ENCODE results near the gene RNASE13. TPM values are rescaled to one million over a fixed set of nuclear protein-coding genes. Genes with fewer than 3 reads are reported as not detected.
A peak's percentile ranks its signal among the peaks of the same experiment; 100 is the strongest.

Gene RNASE13
- polyA plus RNA-seq, 1 donor: 0.09 TPM

DNA sequence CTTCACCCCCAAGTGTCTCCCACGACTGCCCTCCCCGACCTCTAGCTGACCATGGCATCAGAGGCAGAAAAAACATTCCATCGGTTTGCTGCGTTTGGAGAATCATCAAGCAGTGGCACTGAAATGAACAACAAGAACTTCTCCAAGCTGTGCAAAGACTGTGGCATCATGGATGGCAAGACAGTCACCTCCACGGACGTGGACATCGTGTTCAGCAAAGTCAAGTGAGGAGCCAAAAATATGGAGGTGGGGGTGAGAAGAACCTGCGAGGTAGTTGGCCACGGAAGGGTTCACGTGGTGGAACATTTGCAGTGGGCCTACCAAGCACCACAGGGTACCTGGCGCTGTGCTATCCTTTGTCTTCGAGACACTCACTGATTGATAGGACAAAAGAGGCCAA is 4.1 kb downstream of the RNASE13 start:
- WGBS (ENCODE audit: insufficient coverage, low lambda C conversion rate): no CpG with 5 or more reads among the region's 12 CpGs
- H3K27me3 ChIP-seq (ENCODE audit: control insufficient read depth, insufficient read depth, low read length): no peaks in the 10 kb centered on the region
- H3K27ac ChIP-seq (ENCODE audit: low read length): no peak overlapping the region
- no peak overlapping the region for H3K4me3 ChIP-seq (ENCODE audit: low read length)
- no peak for DNase-seq
- H3K4me1 ChIP-seq (ENCODE audit: control insufficient read depth, insufficient read depth, low read length): peaks cover 4% of the 10 kb centered on the region
- no peaks in the 10 kb centered on the region for H3K36me3 ChIP-seq (ENCODE audit: control insufficient read depth, insufficient read depth, low read length)
- H3K9me3 ChIP-seq (ENCODE audit: control insufficient read depth, low read depth, low read length): no peaks in the 10 kb centered on the region

DNA sequence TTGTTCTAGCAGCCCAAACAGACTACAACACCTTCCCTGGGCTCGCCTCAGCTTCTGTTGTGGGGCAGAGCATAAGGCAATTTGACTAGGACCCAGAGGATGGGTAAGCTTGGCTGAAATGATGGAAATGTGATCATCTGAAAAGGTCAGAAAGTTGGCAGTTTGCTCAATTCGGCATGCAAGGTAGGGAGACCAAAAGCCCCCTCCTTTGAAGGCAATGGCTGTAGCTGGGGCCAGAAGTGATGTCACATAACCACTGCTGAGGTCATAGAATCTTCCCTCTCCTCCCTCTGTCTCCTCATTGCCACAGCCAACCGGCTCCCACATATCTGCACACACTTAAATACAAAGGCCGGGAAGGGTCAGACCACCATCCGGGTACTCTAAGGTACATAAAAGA is 4.7 kb downstream of the RNASE13 start, which contains the start of gene TPPP2:
Gene TPPP2, plus strand, starts transcription at position 301 of the 400 bp plus-strand sequence. CDS start 365 bp downstream, outside the sequence.
- 100% methylated on average over 1 of the region's 5 CpGs for WGBS (ENCODE audit: insufficient coverage, low lambda C conversion rate)
- H3K4me3 ChIP-seq (ENCODE audit: low read length): no peak within 1 kb of the TSS
- no peak within 1 kb of the TSS for H3K27ac ChIP-seq (ENCODE audit: low read length)
- H3K36me3 ChIP-seq (ENCODE audit: control insufficient read depth, insufficient read depth, low read length): no peaks in the 10 kb centered on the region
- no peak for DNase-seq
- peaks cover 4% of the 10 kb centered on the region for H3K4me1 ChIP-seq (ENCODE audit: control insufficient read depth, insufficient read depth, low read length)
- no peaks in the 10 kb centered on the region for H3K27me3 ChIP-seq (ENCODE audit: control insufficient read depth, insufficient read depth, low read length)
- no peaks in the 10 kb centered on the region for H3K9me3 ChIP-seq (ENCODE audit: control insufficient read depth, low read depth, low read length)

DNA sequence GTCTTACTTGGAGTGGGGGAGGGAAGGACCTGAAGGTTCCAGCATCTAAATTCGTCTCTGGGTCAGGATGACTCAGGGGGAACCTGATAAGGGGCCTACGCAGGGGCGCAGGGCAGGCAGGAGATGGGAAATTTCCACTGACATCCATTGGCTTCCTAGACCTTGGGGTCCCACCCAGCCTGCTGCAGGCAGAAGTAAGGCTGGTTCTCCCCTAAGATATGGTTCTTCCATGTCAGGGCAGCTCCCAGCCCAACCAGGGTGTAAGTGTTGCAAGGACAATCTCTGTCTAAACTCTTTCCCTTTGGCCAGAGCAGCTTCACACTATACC is 7.7 kb downstream of the RNASE13 start:
- no peak for DNase-seq
- H3K27ac ChIP-seq (ENCODE audit: low read length): no peak overlapping the region
- no CpG with 5 or more reads among the region's 3 CpGs for WGBS (ENCODE audit: insufficient coverage, low lambda C conversion rate)
- no peaks in the 10 kb centered on the region for H3K36me3 ChIP-seq (ENCODE audit: control insufficient read depth, insufficient read depth, low read length)
- peaks cover 13% of the 10 kb centered on the region for H3K4me1 ChIP-seq (ENCODE audit: control insufficient read depth, insufficient read depth, low read length)
- no peaks in the 10 kb centered on the region for H3K9me3 ChIP-seq (ENCODE audit: control insufficient read depth, low read depth, low read length)
- no peaks in the 10 kb centered on the region for H3K27me3 ChIP-seq (ENCODE audit: control insufficient read depth, insufficient read depth, low read length)
- no peak overlapping the region for H3K4me3 ChIP-seq (ENCODE audit: low read length)

DNA sequence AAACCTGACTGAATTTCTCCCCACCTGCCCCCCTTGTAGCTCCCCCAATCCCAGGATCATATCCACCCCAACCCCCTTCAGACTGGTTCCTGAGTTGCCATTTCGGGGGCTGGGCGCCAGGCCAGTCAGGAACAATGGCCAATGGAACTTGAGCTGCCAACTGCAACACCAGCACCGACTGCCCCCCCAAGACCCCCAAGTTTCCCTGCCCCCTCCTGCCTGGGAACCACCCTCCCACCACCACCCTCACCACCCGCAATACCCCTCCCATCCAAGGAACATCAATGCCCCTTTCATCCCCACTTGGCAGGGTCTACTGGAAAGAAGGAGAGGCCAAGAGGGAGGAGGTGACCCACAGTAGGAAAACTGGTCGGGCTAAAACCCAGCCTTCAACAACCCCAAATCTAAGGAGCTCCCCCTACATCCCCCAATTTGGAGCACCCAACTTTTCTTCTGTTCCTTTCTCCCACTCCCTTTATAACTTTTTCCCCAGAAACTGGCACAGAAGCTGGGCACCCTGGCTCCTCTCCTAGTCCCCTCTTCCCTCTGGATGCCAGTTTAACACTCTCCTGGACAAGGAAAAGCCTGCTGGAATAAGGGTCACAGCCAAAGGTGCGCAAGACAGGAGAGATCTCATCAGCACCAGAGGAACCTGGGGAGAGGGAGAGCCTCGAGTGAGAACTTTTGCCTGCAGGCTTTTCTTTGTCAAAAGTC is 8.2 kb downstream of the RNASE13 start:
- no peak for DNase-seq
- Histone ChIP-seq H3K4me1 (ENCODE audit: control insufficient read depth, insufficient read depth, low read length) (peaks cover 13% of the 10 kb centered on the region), H3K4me3 (ENCODE audit: low read length) (no peak overlapping the region), H3K27ac (ENCODE audit: low read length) (no peak overlapping the region), H3K9me3 (ENCODE audit: control insufficient read depth, low read depth, low read length) (no peaks in the 10 kb centered on the region), H3K36me3 (ENCODE audit: control insufficient read depth, insufficient read depth, low read length) (peaks cover 3% of the 10 kb centered on the region), H3K27me3 (ENCODE audit: control insufficient read depth, insufficient read depth, low read length) (no peaks in the 10 kb centered on the region)
- no CpG with 5 or more reads among the region's 7 CpGs for WGBS (ENCODE audit: insufficient coverage, low lambda C conversion rate)

DNA sequence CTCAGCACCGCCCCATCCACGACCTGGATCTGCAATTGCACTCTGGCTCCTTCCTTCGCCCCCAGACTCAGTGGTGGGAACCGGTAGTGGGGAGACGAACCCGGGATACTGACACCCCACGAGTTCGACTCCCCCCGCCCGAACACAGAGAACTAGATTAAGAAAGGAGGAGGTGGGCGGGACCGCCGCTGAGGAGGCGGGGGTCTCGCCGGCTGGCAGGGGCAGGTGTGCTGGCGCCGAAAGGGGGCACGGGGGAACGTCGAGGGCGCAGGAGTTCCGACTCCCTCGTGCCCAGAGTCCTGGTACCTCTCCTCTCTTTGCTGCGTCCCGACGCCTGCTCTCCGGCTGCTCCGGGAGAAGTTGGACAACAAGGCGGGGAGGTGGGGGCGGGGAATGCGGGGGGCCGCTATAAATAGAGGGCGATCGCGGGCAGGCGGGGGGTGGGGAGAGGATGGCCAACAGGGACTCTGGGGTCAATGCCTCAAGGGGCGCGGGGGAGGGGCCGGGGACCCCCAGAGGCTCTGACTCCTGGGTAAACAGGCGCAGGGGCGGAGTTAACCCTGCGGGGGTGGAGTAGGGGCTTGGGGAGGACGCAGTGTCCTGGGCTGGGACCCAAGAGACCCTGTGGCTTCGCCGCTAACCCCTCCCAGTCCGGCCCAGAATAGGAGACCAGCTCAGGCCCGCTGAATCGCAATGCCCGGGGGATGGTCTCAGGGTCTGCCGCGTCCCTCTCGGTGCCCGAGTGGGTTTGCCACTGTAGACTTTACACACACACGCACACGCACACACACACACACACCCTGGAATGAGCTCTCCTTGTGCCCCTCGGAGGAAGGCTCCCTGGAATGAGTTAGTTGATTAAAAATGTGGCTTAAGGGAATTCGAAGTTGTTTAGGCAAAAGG is 9.0 kb downstream of the RNASE13 start:
- H3K4me3 ChIP-seq (ENCODE audit: low read length): peak overlapping the region; percentile 79
- peak in 1 of 2 donors; percentile 59 for DNase-seq
- H3K36me3 ChIP-seq (ENCODE audit: control insufficient read depth, insufficient read depth, low read length): peaks cover 11% of the 10 kb centered on the region
- H3K4me1 ChIP-seq (ENCODE audit: control insufficient read depth, insufficient read depth, low read length): peaks cover 13% of the 10 kb centered on the region
- no peaks in the 10 kb centered on the region for H3K27me3 ChIP-seq (ENCODE audit: control insufficient read depth, insufficient read depth, low read length)
- H3K27ac ChIP-seq (ENCODE audit: low read length): peak overlapping the region; percentile 52
- WGBS (ENCODE audit: insufficient coverage, low lambda C conversion rate): no CpG with 5 or more reads among the region's 58 CpGs
- H3K9me3 ChIP-seq (ENCODE audit: control insufficient read depth, low read depth, low read length): no peaks in the 10 kb centered on the region

DNA sequence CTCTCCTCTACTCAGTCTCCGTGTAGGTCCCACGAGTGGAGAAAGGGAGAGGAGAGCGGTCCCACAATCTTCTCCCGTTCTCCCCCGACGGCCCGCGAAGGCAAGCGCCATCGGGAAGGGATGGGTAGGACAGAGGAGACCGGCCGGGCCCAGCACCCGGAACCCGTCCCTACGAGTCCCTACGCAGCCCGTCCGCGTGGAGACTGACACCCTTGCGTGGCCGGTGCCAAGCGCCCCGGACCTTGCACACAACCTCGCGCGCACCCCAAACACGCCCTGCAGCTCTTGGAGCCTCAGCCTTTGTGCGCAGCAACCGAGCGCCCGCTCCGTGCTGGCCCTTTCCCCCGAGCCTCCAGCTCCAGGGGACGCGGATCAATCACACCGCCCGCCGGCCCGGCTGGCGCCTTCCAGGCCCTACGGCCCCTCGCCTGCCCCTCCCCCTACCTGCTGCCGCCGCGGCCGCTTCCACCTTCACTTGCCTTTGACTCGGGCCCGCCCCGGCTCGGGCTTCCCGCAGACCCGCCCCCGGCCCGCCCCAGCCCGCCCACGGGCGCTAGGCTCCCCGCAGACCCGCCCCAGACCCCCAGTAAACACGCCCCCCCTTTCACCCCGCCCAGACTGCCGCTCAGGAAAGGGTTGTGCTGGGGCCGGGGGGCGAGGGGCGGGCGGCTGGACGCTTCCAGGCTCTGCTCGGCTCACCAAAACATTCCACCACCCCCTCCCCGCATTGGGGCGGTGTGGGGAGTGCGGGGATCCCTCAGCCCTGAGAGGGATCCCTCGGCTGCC is 9.8 kb downstream of the RNASE13 start, which contains the start of gene NDRG2:
Gene NDRG2, minus strand, starts transcription at position 477 of the 786 bp plus-strand sequence. CDS start 1,746 bp downstream, outside the sequence.
- no CpG with 5 or more reads among the region's 72 CpGs for WGBS (ENCODE audit: insufficient coverage, low lambda C conversion rate)
- Histone ChIP-seq H3K4me3 (ENCODE audit: low read length) (peak within 1 kb of the TSS; percentile 79), H3K4me1 (ENCODE audit: control insufficient read depth, insufficient read depth, low read length) (peaks cover 13% of the 10 kb centered on the region), H3K27ac (ENCODE audit: low read length) (peak within 1 kb of the TSS; percentile 52), H3K9me3 (ENCODE audit: control insufficient read depth, low read depth, low read length) (no peaks in the 10 kb centered on the region), H3K27me3 (ENCODE audit: control insufficient read depth, insufficient read depth, low read length) (no peaks in the 10 kb centered on the region), H3K36me3 (ENCODE audit: control insufficient read depth, insufficient read depth, low read length) (peaks cover 17% of the 10 kb centered on the region)
- peak; percentile 63 to 87 for DNase-seq

DNA sequence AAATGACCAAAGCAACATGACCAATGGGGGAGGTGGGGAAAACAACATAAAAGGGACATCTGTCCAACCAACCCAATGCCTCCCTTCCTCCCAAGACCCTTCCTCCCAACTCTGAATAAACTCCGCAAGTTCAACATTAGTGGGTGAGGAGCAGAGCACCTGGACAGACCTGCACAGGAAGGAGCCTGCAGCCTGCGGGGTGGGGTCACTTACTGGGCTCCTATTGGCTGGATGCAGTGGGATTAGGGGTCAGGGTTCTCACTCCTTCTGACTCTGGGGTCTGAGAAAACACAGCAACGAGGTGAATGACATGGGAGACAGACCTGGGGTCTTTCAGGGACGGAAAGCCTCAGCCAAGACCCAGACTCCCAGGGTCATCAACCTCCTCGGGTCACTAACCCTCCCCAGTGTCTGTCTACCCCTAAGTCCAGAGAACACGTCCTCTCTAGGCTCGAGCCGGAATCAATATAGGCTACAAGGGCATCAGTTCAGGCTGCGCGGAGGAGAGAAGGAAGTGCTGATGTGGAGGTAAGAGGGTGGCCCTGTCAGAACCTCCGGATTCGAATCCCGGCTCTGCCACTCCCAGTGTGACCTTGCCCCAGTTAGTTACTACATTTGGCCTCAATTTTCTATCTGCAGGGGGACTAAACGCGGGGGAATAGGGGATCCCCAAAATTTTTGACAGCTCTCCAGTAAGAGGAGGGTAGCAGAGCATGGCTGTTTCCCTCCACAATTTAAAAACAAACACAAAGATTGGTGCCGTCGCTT is 10.6 kb downstream of the RNASE13 start:
- Histone ChIP-seq H3K4me1 (ENCODE audit: control insufficient read depth, insufficient read depth, low read length) (peaks cover 13% of the 10 kb centered on the region), H3K27ac (ENCODE audit: low read length) (peak overlapping the region; percentile 14), H3K4me3 (ENCODE audit: low read length) (peak overlapping the region; percentile 79), H3K36me3 (ENCODE audit: control insufficient read depth, insufficient read depth, low read length) (peaks cover 24% of the 10 kb centered on the region), H3K27me3 (ENCODE audit: control insufficient read depth, insufficient read depth, low read length) (no peaks in the 10 kb centered on the region), H3K9me3 (ENCODE audit: control insufficient read depth, low read depth, low read length) (no peaks in the 10 kb centered on the region)
- peak in 1 of 2 donors; percentile 47 for DNase-seq
- WGBS (ENCODE audit: insufficient coverage, low lambda C conversion rate): no CpG with 5 or more reads among the region's 17 CpGs

DNA sequence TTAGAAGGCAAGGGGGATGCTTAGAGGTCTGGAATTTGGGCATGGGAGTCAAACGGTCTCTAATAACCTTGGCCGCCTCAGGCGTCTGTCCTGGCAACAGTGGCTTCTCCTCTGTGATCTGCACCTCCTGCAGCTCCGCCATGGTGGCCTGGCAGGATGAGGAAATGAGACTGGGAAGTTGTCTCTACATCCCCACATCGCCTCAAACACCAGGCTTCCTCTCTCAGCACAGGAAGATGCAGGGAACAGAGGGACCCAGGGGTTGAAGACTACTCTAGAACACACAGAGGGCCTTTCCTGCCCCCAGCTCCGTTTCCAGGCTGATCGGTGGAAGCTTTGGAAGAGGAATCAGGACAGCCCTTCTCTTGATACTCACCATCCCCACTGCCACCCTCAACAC is 11.4 kb downstream of the RNASE13 start:
- no peaks in the 10 kb centered on the region for H3K9me3 ChIP-seq (ENCODE audit: control insufficient read depth, low read depth, low read length)
- peaks cover 15% of the 10 kb centered on the region for H3K4me1 ChIP-seq (ENCODE audit: control insufficient read depth, insufficient read depth, low read length)
- no peaks in the 10 kb centered on the region for H3K27me3 ChIP-seq (ENCODE audit: control insufficient read depth, insufficient read depth, low read length)
- H3K4me3 ChIP-seq (ENCODE audit: low read length): no peak overlapping the region
- no peak for DNase-seq
- H3K36me3 ChIP-seq (ENCODE audit: control insufficient read depth, insufficient read depth, low read length): peaks cover 31% of the 10 kb centered on the region
- no CpG with 5 or more reads among the region's 7 CpGs for WGBS (ENCODE audit: insufficient coverage, low lambda C conversion rate)
- no peak overlapping the region for H3K27ac ChIP-seq (ENCODE audit: low read length)

DNA sequence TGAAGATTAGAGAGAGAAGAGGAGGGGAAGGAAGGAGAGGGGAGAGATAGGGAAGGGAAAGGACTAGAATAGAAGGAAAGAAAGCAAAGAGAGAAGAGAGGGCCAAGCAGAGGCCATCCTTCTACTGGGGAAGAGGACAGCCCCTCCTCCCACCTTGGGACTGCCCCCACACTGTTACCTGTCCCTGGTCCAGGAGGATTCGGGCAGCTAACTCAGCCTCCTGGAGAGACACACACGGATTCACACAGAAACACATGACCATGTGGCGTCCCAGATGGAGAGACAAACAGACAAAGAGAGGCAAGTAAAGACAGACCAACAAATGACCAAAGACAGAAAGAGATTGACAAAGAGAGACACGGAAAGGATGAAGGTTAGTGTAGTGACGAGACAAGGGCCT is 11.9 kb downstream of the RNASE13 start:
- H3K9me3 ChIP-seq (ENCODE audit: control insufficient read depth, low read depth, low read length): no peaks in the 10 kb centered on the region
- H3K4me3 ChIP-seq (ENCODE audit: low read length): no peak overlapping the region
- no peak for DNase-seq
- H3K36me3 ChIP-seq (ENCODE audit: control insufficient read depth, insufficient read depth, low read length): peaks cover 36% of the 10 kb centered on the region
- 94% methylated on average over 3 of the region's 5 CpGs for WGBS (ENCODE audit: insufficient coverage, low lambda C conversion rate)
- H3K27ac ChIP-seq (ENCODE audit: low read length): no peak overlapping the region
- H3K4me1 ChIP-seq (ENCODE audit: control insufficient read depth, insufficient read depth, low read length): peaks cover 16% of the 10 kb centered on the region
- no peaks in the 10 kb centered on the region for H3K27me3 ChIP-seq (ENCODE audit: control insufficient read depth, insufficient read depth, low read length)
